Jurkat, Clone E6-1 (cell line): ENCODE results near the gene MFAP5.
"Not testable (repeated sequence)": the region's sequence is repeated elsewhere in the genome, so short reads cannot be mapped to it uniquely, and the experiment has no call there.

Experiments used
- DNase-seq: peaks from one replicate; pipeline ENCODE4 v3.0.0-alpha.2; 2011; ENCODE audit warnings: low read depth, low spot score
- H3K4me3 ChIP-seq: 2 replicates; pipeline ENCODE4 v1.5.1; 2011; ENCODE audit warnings: mild to moderate bottlenecking, low read length, control low read depth, moderate library complexity

MFAP5 gene

DNA sequence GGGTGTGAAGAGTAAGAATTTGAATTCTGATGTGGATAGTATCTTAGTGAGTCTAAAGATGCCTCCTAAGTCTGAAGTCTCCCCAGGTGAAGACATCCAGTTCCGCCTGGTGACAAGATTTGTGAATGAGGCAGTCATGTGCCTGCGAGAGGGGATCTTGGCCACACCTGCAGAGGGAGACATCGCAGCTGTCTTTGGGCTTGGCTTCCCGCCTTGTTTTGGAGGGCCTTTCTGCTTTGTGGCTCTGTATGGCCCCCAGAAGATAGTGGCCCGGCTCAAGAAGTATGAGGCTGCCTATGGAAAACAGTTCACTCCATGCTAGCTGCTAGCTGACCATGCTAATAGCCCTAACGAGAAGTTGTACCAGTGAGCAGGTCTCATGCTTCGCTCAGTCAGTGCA lies 25.4 kb downstream of the MFAP5 start:
- no peak overlapping the region for H3K4me3 ChIP-seq
- no peak for DNase-seq

DNA sequence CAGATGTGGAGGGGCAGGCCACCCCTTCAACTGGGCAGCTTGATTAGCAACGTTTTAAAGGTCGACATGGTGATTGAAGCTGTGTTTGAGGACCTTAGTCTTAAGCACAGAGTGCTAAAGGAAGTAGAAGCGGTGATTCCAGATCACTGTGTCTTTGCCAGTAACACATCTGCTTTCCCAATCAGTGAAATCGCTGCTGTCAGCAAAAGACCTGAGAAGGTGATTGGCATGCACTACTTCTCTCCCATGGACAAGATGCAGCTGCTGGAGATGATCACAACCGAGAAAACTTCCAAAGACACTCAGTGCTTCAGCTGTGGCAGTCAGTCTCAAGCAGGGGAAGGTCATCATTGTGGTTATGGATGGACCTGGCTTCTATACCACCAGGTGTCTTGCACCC lies 26.0 kb downstream of the MFAP5 start:
- H3K4me3 ChIP-seq, result no peak overlapping the region
- no peak for DNase-seq

DNA sequence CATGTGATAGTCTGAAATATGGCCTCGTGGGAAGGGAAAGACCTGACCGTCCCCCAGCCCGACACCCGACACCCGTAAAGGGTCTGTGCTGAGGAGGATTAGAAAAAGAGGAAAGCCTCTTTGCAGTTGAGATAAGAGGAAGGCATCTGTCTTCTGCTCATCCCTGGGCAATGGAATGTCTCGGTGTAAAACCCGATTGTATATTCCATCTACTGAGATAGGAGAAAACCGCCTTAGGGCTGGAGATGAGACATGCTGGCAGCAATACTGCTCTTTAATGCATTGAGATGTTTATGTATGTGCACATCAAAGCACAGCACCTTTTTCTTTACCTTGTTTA lies 26.6 kb downstream of the MFAP5 start:
- not testable (repeated sequence) for DNase-seq, H3K4me3 ChIP-seq

DNA sequence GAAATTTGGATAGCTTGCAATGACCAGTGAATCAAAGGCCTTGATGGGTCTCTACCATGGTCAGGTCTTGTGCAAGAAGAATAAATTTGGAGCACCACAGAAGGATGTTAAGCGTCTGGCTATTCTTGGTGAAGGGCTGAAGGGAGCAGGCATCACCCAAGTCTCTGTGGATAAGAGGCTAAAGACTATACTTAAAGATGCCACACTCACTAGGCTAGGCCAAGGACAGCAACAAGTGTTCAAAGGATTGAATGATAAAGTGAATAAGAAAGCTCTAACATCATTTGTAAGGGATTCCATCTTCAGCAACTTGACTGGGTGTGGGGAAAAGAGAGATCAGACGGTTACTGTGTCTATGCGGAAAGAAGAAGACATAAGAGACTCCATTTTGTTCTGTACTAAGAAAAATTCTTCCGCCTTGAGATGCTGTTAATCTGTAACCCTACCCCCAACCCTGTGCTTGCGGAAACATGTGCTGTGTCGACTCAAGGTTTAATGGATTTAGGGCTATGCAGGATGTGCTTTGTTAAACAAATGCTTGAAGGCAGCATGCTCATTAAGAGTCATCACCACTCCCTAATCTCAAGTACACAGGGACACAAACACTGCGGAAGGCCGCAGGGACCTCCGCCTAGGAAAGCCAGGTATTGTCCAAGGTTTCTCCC lies 27.2 kb downstream of the MFAP5 start:
- not testable (repeated sequence) for DNase-seq, H3K4me3 ChIP-seq

DNA sequence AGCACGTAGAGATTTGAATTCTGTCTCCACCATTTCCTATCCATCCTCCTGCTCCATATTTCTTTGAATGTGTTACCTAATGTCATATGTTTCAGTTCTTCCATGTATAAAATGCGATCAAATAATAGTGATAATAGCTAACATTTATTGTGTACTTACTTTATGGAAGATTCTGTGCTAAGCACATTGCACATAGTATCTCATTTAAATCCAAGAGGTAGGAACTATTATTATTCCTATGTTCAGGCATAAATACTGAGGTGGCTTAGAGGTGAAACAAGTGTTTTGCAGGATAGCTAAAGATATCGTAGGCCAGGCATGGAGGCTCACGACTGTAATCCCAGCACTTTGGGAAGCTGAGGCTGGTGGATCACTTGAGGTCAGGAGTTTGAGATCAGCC lies 32.5 kb downstream of the MFAP5 start:
- DNase-seq, result no peak
- no peak overlapping the region for H3K4me3 ChIP-seq

DNA sequence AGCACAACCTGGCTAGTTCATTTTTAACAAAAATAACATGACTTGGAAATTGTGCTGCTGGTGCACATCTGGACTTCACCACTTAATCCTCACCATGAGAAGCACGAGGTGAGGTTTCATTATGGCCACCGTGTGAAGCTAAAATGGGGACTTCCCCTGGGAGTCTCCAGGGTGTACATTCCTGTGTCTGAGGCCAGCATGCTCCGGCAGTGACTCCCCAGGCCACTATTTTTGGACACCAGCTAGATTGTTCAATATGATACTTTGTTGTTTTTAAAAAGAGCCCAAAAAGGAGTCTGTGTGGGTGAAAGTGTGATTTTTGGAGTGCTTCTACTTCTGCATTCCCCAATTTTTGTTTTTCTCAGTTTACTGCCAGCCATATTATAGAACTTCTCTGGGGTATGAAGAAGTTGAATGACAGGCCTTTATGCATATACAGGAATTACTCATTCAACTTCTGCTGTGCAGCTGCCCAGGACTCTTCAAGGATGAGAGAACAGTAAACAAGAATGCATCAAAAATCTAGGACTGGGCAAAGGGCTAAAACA lies 33.1 kb downstream of the MFAP5 start:
- no peak for DNase-seq
- H3K4me3 ChIP-seq, result no peak overlapping the region

DNA sequence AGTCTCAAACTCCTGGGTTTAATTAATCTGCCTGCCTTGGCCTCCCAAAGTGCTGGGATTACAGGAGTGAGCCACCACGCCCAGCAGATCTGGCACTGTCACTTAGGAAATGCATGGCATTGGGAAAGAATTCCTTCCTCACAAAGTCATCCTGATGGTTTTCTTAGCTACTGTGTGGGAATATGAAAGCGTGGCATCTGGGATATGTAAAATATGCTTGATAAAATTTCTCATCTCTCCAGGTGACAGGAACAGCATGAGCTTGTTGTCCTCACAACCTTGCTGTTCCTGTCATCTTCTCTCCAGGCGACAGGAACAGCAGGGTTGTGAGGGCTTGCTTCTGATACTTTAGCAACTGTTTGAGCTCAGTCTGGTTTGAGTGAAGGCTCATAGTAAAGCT lies 33.9 kb downstream of the MFAP5 start:
- no peak overlapping the region for H3K4me3 ChIP-seq
- no peak for DNase-seq

DNA sequence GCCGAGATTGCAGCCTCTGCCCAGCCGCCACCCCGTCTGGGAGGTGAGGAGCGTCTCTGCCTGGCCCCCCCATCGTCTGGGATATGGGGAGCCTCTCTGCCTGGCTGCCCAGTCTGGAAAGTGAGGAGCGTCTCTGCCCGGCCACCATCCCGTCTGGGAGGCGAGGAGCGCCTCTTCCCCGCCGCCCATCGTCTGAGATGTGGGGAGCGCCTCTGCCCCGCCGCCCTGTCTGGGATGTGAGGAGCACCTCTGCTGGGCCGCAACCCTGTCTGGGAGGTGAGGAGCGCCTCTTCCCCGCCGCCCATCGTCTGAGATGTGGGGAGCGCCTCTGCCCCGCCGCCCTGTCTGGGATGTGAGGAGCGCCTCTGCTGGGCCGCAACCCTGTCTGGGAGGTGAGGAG lies 37.9 kb downstream of the MFAP5 start:
- H3K4me3 ChIP-seq, DNase-seq: not testable (repeated sequence)

DNA sequence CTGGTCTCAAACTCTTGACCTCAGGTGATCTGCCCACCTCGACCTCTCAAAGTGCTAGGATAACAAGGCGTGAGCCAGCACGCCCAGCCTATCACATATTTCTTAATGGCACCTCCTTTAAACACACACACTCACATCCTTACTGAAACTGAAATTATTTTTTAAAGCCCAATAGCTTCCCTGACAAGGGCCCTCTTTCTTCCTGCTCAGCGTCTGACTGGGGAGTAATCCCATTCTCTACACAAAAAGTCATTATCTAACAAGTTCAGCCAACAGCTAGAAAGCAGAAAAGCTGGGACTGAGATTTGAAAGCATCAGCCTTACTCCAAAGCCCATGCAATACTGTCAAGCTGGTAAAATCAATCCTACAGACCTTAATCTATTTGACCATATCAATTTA lies 40.0 kb downstream of the MFAP5 start:
- no peak overlapping the region for H3K4me3 ChIP-seq
- DNase-seq, result no peak

DNA sequence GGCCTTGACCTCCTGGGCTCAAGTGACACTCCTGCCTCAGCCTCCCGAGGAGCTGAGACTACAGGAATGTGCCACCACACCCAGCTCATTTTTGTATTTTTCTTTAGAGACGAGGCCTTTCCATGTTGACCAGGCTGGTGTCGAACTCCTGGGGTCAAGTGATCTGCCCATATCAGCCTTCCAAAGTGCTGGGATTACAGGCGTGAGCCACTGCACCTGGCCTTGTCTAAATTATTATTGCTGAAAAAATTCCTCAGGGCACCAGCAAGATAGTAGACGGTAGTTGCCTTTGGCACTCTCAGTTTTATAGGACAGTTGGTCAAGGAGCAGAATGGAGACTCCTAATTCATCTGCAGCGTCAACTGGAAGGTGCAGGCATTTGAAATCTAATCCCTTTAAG lies 47.4 kb downstream of the MFAP5 start:
- DNase-seq, result no peak
- H3K4me3 ChIP-seq, result no peak overlapping the region

DNA sequence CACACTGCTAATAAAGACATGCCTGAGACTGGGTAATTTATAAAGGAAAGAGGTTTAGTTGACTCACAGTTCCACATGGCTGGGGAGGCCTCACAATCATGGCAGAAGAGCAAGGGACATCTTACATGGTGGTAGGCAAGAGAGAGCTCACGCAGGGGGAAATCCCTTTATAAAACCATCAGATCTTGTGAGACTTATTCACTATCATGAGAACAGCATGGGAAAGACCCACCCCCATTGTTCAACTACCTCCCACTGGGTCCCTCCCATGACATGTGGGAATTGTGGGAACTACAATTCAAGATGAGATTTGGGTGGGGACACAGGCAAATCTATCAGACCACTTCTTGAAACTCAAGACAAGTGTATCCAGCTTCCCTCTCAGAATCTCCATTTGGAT lies 48.7 kb downstream of the MFAP5 start:
- not testable (repeated sequence) for DNase-seq, H3K4me3 ChIP-seq

DNA sequence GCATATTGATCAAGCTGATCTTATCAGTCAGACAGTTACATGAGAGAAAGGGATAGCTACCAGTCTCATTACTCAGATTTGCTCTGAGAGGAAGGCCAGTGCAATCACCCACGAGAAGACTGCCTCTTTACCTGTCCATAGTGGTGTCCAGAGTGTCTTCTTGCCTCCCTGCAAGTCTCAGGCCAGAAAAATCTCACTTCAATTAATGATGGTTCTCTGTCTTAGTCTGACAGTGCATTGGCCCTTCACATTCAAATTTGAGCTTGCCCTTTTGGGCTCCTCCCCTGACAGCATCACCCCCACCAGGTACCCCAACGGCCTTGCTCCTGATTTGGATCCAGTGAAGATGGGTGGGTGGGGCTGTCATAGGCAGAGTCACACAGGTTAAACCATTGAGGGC lies 50.0 kb downstream of the MFAP5 start, which contains the start of gene AICDA:
Gene AICDA, minus strand, starts transcription at position 231 of the 400 bp plus-strand sequence. Its CDS starts 92 bp downstream, at position 139.
- no peak within 1 kb of the TSS for H3K4me3 ChIP-seq
- no peak for DNase-seq

DNA sequence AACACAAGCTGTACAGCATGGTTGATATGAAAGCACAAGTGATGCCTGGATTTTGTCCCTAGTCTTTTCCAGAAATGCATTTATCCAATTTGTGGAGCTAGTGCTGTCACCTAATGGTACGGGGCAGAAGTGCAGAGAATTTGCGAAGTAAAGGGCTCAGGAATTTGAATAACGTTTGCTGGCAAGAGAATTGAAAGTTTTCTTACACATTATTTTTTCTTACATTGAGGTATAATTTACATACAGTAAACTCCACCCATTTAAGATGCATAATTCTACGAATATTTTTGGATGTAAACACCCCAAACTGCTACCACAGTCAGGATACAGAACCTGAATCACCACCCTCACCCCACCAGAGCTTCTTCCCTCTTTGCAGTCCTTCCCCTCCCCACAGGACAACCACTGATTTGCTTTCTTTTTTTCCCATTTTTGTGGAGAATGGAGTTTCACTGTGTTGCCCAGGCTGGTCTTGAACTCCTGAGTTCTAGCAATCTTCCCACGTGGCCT lies 53.5 kb downstream of the MFAP5 start:
- no peak overlapping the region for H3K4me3 ChIP-seq

DNA sequence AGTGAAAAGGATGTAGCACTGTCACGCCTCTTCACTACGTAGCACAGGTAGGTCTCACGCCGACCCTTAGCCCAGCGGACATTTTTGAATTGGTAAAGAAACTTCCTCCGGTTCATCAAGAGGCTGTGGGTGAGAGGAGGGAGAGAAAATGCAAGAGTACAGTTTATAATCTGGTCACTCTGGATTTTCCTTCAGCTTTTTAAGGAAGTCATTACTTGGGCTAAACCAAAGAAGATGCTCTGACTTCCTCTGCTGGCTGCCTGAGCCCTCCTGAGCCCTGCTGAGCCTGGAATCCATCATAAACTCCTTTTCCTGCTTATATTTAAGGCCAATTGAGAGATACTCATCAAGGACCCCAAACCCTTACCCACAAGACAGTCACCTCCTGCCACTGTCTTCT lies 55.7 kb downstream of the MFAP5 start:
- no peak for DNase-seq
- no peak overlapping the region for H3K4me3 ChIP-seq

More for the DNA sequence above, 53.5 kb downstream of the MFAP5 start:
- DNase-seq, result no peak

DNA sequence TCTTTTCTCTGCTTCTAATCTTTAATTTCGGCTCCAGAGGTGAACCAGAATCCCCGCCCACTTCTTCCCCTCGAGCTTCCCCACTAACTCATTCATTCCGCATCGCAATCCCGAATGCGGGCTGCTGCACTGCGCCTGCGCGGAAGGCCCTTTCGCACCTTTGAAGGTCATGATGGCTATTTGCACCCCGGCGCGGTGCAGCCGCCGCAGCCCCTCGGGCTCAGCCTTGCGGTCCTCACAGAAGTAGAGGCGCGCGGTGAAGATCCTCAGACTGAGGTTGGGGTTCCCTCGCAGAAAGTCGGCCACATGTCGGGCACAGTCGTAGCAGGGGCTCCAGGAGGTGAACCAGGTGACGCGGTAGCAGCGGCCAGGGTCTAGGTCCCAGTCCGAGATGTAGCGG lies 57.6 kb downstream of the MFAP5 start:
- no peak overlapping the region for H3K4me3 ChIP-seq
- no peak for DNase-seq

DNA sequence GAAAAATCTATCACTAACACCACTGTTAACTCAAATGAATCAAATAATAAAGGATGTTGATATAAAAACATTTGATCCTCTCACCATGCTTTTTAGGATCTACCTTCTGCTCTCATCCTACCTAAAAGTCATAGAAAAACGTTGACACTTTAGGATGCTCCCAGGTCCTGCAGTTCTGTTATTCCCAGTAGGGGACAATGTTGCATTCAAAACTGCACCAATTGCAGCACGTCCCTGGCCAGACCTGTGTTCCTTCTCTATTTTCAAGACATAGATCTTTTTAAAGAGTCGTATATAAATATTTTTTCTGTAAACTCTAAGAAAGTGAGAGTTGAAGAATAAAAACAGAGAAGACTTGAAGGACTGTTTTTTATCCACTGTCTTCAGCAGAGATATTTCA lies 58.8 kb downstream of the MFAP5 start:
- DNase-seq, result no peak
- H3K4me3 ChIP-seq, result no peak overlapping the region

DNA sequence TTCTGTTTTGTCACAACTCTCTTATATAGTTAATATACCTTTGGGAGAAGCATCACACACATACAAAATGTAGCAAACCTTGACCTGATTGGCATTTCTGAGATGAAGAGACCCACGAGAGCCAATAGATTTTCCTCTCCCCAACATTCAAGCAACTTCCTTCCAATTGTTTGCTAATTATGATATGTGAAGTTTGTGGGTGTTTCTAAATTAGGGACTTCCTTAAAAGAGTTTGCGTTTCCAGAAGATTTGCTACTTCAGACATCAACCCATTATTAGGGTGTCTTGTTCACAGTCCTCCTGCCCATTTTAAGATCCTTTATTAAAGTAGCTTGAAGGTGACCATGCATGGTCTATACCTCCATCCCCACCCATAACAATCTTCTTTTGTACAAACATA lies 59.3 kb downstream of the MFAP5 start:
- H3K4me3 ChIP-seq, result no peak overlapping the region
- no peak for DNase-seq

DNA sequence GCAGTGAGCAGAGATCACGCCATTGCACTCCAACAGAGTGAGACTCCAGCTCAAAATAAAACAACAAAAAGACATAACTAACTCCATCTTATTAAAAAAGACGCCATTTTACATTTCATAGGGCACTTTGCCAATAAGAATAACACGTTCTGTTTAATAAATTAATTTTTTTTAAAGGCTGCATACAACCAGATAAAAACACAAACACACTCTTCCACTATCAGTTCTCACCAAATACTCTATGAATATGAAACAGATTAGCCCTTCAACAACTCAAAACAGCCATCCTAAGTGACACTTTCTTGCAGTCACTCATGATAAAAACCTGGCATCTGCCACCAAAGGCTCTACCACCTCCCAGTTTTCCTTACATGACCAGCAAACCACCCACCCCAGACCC lies 66.1 kb downstream of the MFAP5 start:
- DNase-seq, result no peak
- no peak overlapping the region for H3K4me3 ChIP-seq
